Measurements from ENCODE around the gene DAPK2.

DNA sequence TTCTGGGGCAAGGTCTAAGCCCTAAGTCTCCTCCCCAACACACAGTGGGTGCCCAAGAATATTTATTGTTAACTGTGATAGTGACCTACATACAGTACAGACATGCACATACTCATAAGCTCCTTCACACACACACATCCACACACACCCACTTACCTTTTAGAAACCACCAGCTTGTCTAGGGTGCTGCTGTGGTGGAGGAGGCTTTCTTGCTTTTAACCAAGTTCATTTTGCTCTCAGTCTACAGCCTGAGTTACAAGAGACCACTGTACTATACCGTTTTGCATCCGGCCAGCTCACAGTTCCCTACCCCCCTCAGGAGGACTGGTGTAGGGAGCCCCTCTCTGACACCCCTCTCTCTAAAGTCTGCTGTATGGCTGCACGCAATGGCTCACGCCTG lies 16.7 kb downstream of the DAPK2 start:
- TF ChIP-seq EZH2 (IDR thresholded peaks at IDR 0.05; ENCODE audit: low read length, missing control alignments) = no peak
- TF ChIP-seq, protein P1, sequence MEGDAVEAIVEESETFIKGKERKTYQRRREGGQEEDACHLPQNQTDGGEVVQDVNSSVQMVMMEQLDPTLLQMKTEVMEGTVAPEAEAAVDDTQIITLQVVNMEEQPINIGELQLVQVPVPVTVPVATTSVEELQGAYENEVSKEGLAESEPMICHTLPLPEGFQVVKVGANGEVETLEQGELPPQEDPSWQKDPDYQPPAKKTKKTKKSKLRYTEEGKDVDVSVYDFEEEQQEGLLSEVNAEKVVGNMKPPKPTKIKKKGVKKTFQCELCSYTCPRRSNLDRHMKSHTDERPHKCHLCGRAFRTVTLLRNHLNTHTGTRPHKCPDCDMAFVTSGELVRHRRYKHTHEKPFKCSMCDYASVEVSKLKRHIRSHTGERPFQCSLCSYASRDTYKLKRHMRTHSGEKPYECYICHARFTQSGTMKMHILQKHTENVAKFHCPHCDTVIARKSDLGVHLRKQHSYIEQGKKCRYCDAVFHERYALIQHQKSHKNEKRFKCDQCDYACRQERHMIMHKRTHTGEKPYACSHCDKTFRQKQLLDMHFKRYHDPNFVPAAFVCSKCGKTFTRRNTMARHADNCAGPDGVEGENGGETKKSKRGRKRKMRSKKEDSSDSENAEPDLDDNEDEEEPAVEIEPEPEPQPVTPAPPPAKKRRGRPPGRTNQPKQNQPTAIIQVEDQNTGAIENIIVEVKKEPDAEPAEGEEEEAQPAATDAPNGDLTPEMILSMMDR (conservative IDR thresholded peaks at IDR 0.05 in 1 of 2, IDR thresholded peaks at IDR 0.05 in 1 of 2; ENCODE audit: low read depth in 1 of 2, low read length in 2 of 2) = no peak

Data from fibroblast of lung (primary cell).